GM21526 (cell line): ENCODE data around the gene LINS1.

Experiments used
- ATAC-seq: cut with Tn5 transposase; IDR thresholded peaks from one replicate; pipeline ENCODE4 v1.9.1; 2021; ENCODE audit warnings: moderate library complexity; ENCODE audit not compliant: unreplicated experiment, low FRiP score

The LINS1 gene

GRCh38 chr15:100602064-100602822 lies at the start of gene LINS1, which contains the start of gene ASB7:
LINS1 (minus strand) TSS chr15:100602184; CDS start chr15:100580842, 21,342 bp downstream.
ASB7 (plus strand) TSS chr15:100602589; CDS start chr15:100612217, 9,628 bp downstream.
- ATAC-seq: peak; percentile 88

GRCh38 chr15:100651253-100651652 lies 49.3 kb upstream of the LINS1 start:
- no peak for ATAC-seq

GRCh38 chr15:100650685-100651084 lies 48.7 kb upstream of the LINS1 start:
- ATAC-seq: no peak

GRCh38 chr15:100648951-100649350 lies 47.0 kb upstream of the LINS1 start:
- no peak for ATAC-seq

GRCh38 chr15:100645671-100646070 lies 43.7 kb upstream of the LINS1 start:
- ATAC-seq: no peak

GRCh38 chr15:100642950-100643338 lies 41.0 kb upstream of the LINS1 start:
- ATAC-seq: no peak

GRCh38 chr15:100642213-100642949 lies 40.4 kb upstream of the LINS1 start:
- ATAC-seq: no peak

- ATAC-seq: no peak
These were observed 36.3 kb upstream of the LINS1 start for GRCh38 chr15:100638177-100638730.

- no peak for ATAC-seq
These were observed 33.6 kb upstream of the LINS1 start for GRCh38 chr15:100635406-100636071.

GRCh38 chr15:100633763-100634075 lies 31.7 kb upstream of the LINS1 start:
- ATAC-seq: no peak

- ATAC-seq: no peak
These were observed 29.8 kb upstream of the LINS1 start for GRCh38 chr15:100631831-100632230.

- no peak for ATAC-seq
These were observed 26.8 kb upstream of the LINS1 start for GRCh38 chr15:100628746-100629145.

- peak; percentile 83 for ATAC-seq
These were observed 25.9 kb upstream of the LINS1 start for GRCh38 chr15:100627789-100628395.

- no peak for ATAC-seq
These were observed 21.3 kb upstream of the LINS1 start for GRCh38 chr15:100623301-100623700.

- no peak for ATAC-seq
These were observed 14.7 kb upstream of the LINS1 start for GRCh38 chr15:100616700-100617099.

- no peak for ATAC-seq
These were observed 13.8 kb upstream of the LINS1 start for GRCh38 chr15:100615801-100616200.

GRCh38 chr15:100614918-100615317 lies 12.9 kb upstream of the LINS1 start:
- ATAC-seq: no peak

- no peak for ATAC-seq
These were observed 12.4 kb upstream of the LINS1 start for GRCh38 chr15:100614336-100614735.

GRCh38 chr15:100613208-100613607 lies 11.2 kb upstream of the LINS1 start:
- ATAC-seq: no peak

GRCh38 chr15:100612539-100612938 lies 10.6 kb upstream of the LINS1 start:
- no peak for ATAC-seq
